Limb (tissue), 2 donors: ENCODE results near the gene TOR4A.

ENCODE experiments used
- DNase-seq, 2 donors: peaks; one replicate each; pipeline ENCODE4 v3.0.0-alpha.2; 2016; ENCODE audit errors: extremely low spot score in 2 of 2

The TOR4A gene

DNA sequence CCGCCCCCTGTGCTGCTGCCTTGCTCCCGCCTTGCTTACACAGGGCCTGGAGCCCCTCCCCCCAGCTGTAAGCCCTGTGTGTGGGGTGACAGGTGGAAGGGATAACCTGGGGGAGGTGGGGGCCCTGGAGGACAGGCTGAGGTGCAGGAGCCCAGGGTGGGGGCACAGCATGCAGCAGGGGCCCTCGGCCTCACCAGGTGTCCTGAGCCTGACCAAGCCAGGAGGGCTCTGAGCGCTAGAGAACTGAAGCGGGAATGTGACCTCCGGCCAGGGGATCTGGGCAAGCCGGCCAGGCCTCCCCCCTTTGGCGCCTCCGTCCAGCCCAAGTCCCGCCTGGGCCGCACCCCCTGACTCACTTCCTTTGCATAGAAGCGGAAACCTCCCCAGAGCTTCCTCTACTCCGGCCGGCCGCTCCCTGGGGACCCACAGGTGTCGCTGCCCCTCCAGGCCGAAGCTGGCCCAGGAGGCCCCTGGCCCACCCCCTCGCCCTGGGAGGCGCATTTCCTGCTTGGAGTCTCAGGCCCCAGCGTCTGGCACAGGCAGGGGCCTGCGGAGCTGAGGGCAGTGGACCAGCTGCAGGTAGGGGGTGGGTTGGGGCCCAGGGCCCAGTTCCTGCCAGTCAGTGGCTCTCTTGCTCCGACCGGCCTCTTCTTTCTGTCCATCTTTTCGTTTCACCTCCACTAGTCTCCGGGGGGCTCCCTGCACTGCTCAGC lies at the start of gene TOR4A:
TSS of gene TOR4A (plus strand) at position 398 of the 713 bp plus-strand sequence. CDS start 964 bp downstream, outside the sequence.
- DNase-seq = peak in 1 of 2 donors; percentile 58

DNA sequence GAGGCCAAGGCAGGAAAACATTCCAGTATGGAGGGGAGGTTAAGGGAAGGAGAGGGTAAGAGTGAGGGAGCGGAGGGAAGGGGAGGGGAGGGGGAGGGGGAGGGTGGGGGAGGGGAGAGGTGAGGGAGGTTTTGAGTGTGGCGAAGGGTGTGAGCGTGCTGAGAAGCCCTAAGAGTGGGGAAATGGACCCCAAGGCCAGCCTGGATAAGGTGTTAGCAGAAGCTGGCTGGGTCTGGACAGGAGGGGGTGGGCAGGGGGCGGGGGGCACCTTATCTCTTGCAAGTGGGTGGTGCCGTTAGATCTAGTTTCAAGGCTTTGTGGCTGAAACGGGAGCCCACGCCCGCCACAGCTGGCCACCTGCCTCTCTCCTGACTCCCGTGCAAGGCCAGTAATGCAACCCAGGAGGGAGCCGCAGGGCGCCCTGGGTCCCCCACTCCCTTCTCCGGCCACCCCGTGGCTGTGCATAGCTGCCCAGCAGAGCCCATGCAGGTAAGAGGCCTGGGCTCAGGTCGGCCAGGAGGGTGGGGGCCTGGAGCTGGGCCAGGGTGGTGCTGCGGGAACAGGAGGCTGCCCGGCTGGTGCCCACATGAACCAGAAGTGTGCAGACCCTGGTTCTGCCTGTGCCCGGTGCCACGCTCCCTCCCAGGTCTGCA lies 49.5 kb upstream of the TOR4A start:
- DNase-seq = no peak

DNA sequence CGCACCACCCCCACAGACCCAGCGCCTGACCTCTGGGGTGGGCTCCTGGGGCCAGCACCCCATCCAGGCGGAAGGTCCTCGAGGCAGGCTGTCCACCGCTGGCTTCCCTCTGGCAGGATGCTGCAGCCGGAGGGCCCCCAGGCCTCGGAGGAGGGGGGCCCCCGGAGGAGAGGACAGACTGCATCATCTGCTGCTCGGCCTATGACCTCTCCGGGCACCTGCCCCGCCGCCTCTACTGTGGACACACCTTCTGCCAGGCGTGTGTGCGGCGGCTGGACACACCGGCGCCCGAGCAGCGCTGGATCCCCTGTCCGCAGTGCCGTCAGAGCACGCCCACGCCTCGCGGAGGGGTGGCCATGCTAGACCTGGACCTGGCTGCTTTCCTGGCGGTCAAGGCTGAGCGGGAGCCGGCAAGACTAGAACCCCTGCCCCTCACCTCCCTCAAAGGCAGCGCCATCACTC lies 49.0 kb upstream of the TOR4A start:
- no peak for DNase-seq

DNA sequence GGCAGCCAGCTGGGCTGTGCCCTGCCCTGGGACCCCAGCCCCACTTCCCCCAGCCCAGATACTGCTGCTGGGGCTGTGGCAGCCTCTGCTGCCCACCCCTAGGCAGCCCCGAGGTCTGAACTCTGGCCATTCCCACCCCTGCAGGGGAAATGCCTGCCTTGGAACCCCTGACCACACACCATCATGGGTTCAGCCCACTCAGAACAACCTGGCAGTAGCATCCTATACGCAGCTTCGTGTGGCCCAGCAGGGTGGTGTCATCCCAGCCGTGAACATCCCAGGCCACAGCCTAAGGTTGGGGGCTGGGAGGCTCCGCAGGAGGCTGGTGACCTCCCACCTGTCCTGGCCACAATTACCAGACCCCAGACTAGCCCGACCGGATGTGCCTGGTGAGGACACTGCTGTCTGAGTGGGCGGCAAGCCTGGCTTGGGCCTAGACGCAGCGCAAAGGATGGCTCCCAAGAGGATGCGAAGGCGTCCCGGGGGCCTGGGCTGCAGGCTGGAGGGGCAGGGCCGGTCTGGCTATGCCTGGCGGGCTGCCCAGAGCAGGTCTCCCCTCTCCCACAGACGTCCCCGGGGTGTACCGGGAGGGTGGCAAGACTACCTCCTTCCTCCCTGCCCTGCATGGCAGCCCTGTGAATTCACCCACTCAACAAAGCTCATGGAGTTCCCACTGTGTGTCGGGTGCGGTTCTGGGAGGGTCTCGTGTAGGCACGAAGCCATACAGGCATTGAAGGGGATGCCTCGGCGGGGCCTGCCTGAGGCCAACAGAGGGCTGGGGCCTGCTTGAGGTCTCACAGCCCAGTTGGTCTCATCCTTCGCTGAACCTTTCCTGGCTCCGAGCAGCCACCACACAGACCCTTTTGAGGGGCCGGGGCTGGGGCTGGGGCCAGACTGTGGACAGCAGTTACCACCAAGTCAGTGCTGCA lies 48.3 kb upstream of the TOR4A start:
- no peak for DNase-seq

DNA sequence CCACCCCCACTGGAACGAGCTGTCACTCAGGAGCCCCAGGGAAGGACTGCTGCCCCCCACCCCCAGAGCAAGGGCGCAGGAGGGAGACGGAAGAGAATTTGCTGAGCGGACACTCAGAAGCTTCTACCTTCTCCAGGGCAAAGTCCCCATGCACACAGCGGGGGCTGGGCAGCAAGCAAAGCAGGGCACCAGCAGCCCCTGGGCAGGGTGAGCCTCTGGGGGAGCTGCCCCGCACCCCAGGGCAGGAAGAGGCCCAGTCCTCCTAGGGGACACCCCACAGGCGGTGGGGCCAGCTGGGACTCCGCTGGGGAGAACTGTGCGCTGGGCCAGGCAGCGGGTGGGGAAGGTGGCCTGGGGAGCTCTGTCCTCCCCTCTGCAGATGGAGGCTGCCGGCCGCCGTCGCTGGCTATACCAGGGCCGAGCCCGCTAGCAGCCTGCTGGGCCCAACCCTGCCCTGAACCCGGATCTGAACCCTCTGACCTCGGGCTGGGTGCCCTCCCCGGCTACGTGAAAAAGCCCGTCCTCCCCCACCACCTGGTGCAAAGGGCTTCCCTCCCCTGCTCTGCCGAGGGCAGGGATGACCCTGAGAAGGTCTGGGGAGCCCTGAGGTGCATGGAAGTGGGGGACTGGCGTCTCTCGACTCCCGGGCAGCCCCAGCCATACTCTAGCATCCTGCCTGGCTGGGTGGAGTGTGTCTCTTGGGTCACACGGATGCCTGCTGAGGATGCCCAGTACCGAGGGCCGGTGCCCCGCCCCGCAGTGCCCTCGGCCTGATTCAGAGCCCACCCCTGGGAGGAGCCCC lies 47.4 kb upstream of the TOR4A start:
- no peak for DNase-seq

DNA sequence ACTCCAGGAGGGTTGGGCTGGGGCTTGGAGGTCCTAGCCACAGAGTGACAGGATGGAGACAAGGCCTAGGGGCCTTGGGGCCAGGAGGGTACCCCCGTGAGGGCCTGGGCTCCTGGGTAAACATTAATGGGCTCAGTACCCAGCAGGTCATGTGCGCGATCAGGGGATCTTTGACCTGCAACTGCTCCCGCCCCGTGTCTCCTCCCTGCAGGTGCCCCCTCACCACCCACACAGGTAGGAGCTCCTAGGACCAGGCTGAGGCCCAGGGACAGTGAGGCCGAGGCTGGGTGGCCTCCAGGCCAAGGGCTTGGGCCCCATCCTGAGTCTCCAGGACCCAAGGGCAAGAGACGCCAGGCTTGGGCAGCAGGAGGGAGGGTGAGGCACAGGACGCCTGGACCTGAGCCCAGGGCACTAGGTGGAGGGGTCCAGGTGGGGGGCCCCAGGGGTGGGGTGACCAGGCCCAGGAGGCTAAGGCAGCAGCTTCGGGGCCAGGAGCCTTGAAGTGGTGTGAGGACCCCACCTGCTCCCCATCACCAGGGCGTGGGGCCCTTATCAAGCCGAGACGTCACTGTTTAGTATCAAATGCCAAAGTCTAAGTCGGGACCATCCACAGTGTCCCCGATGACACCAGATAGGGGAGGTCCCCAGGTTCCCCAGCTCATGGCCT lies 46.7 kb upstream of the TOR4A start, which contains the start of gene SLC34A3:
TSS of gene SLC34A3 (plus strand) at position 197 of the 667 bp plus-strand sequence. CDS start 802 bp downstream, outside the sequence.
- DNase-seq = no peak

DNA sequence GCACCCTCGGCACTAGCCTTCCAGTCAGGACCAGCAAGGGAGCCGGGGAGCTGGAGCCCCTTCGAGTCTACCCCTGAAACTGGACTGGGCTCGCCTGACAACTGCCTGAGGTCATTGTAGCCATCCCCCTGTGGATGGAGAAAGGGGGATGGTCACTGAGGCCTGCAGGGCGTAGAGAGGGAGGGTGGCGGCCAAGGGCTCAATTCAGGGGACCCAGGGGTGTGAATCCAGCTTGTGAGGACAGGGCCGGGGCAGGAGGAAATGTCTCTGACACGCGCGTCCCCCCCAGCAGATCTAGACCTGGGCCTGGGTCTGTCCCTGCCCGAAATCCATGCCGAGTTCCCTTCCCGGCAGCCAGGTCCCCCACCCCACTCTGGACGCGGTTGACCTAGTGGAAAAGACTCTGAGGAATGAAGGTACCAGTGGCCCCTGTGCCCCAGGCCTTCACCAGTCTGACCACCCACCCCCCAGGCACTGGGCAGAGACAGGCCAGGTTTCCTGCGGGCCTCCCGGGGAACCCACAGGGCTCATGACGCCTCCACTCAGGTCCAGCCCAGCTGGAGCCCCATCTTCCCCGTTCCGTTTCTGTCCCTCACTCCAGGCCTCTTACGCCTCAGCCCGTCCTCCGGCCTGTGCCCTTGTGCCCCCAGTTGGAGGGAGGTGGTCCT lies 46.0 kb upstream of the TOR4A start:
- DNase-seq = no peak

DNA sequence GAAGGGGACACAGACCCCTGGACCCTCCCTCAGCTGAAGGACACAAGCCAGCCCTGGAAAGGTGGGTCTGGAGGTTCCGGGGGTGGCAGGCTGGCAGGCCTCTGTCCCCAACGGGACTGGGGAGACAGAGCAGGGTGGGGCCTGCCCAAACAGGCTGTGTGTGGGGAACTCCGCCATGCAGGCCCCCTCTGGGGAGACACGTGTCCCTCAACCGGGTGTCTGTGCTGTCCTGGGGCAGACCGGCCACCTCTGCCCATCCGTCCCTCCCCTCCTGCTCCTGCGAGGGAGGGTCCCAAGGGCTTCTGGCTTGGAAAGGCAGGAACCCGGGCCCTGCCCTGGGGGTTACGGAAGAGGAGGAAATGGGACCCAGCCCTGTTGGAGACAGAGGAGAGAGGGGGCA lies 45.4 kb upstream of the TOR4A start:
- no peak for DNase-seq

DNA sequence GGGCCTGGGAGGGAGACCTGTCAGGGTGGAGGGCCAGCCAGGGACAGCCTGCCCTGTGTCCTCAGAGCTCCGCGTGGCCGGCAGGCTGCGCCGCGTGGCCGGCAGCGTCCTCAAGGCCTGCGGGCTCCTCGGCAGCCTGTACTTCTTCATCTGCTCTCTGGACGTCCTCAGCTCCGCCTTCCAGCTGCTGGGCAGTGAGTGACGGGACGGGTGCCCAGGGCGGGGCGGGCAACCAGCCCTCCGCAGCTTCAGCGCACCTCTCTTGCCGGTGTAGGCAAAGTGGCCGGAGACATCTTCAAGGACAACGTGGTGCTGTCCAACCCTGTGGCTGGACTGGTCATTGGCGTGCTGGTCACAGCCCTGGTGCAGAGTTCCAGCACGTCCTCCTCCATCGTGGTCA lies 45.0 kb upstream of the TOR4A start:
- no peak for DNase-seq

DNA sequence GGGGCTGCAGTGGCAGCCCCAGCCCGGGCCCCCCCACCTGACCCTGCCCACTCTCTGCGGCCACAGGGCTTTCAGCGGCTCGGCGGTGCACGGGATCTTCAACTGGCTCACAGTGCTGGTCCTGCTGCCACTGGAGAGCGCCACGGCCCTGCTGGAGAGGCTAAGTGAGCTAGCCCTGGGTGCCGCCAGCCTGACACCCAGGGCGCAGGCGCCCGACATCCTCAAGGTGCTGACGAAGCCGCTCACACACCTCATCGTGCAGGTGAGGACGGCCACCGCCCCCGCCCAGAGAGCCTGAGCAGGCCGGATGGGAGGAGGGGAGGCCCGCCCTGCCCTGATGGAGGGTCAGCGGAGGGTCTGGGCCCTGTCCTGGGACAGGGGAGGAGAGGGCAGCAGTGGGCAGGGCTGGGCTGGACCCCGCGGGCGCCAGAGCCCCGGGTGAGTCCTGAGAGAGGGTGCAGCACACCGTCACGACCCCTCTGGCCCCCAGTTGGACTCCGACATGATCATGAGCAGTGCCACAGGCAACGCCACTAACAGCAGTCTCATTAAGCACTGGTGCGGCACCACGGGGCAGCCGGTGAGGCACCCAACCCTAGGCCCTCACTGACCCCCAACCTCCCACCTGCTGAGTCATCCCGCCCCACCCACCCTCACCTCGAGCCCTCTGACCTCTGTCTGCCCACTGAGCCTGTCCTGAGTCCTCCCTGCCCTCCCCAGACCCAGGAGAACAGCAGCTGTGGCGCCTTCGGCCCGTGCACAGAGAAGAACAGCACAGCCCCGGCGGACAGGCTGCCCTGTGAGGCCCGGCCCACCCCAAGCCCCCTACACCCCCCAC lies 44.2 kb upstream of the TOR4A start:
- DNase-seq = no peak

DNA sequence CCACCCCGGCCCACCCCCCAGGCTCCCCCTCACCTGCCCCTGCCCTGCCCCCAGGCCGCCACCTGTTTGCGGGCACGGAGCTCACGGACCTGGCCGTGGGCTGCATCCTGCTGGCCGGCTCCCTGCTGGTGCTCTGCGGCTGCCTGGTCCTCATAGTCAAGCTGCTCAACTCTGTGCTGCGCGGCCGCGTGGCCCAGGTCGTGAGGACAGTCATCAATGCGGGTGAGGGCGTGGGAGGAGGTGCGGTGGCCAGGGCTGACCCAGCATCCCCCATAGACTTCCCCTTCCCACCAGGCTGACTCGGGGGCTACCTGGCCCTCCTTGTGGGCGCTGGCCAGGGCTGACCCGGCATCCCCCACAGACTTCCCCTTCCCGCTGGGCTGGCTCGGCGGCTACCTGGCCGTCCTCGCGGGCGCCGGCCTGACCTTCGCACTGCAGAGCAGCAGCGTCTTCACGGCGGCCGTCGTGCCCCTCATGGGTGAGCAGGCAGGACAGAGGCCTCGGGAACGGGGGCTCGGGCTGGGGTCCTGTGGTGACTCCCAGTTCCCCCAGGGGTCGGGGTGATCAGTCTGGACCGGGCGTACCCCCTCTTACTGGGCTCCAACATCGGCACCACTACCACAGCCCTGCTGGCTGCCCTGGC lies 43.4 kb upstream of the TOR4A start:
- no peak for DNase-seq

DNA sequence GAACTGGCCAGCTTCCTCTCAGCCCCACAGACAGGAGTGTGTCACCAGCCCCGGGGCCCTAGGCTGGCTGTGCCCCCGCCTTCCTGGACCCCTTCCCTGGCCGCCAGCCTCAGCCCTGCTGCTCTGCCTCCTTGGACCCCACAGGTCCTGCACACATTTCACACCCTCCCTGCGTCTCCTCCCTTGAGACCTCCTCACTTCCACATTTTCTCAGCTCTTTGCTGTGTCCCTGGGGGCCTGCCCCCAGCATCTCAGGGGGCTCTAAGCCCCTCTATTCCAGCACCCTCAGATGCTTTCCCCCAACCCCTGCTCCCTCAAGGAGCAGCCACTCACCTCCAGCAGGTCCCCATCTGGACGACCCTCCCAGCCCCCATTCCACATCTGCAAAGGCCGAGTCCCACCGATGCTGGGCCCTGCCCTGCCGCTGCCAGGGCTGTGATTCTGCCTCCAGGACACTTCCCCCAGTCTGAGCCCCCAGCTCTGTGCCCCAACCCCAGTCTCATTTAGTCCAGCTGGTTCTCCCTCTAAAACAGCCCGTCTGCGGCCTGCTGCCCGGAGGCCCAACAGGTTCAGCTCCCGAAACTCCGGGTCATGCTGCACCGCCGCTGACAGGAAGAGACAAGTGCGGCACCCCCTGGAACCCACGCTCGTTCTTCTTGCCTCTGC lies 42.6 kb upstream of the TOR4A start:
- DNase-seq = no peak

DNA sequence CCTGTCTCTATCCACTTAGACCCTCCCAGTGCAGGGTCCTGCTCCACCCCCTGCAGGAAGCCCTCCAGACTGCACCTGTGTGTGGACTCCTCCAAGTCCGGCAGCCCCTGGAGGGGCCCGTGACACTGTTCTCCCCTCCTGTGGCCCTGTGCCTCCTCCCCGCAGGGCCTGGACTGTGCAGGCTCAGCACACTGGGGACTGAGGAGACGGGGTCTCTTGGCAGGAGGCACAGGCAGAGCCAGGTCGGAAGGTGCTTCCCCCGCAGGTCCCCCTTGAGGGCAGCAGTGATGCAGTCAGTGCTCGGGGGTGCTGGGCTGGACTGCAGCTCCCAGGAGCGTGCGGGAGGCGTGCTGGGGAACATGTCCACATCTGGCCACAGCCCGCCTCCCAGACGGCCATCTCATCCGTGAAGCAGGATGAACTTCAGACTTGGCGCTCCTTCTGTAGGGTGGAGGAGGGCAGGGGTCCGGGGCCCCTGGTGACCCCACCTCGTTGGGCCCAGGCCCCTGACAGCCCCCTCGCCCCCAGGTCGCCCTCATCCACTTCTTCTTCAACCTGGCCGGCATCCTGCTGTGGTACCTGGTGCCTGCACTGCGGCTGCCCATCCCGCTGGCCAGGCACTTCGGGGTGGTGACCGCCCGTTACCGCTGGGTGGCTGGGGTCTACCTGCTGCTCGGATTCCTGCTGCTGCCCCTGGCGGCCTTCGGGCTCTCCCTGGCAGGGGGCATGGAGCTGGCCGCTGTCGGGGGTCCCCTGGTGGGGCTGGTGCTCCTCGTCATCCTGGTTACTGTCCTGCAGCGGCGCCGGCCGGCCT lies 41.9 kb upstream of the TOR4A start:
- no peak for DNase-seq

DNA sequence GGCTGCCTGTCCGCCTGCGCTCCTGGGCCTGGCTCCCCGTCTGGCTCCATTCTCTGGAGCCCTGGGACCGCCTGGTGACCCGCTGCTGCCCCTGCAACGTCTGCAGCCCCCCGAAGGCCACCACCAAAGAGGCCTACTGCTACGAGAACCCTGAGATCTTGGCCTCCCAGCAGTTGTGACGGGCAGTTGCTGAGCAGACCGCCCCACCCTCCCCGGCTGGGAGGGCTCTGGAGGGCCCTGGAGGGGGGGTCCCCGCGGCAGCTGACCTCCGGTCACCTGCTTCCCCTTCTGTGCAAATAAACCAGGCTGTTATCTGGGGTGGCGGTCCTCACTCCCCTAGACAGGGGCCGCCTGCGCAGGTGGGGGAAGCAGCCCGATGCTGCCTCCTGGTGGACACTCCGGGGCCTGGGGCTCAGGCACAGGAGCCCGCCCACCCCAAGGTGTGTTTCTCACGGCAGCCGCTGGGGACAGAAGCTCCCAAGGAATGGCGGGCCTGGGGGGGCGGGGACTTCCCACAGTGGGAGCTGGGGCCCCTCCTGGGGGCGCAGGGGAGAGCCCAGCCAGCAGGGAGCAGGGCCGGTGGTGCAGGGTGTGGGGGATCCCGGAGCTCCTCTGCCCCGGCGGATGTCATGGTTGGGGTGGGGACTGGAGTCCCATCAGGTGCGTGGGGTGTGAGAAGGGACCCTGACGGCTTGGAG lies 41.1 kb upstream of the TOR4A start:
- peak; percentile 83 to 91 for DNase-seq

DNA sequence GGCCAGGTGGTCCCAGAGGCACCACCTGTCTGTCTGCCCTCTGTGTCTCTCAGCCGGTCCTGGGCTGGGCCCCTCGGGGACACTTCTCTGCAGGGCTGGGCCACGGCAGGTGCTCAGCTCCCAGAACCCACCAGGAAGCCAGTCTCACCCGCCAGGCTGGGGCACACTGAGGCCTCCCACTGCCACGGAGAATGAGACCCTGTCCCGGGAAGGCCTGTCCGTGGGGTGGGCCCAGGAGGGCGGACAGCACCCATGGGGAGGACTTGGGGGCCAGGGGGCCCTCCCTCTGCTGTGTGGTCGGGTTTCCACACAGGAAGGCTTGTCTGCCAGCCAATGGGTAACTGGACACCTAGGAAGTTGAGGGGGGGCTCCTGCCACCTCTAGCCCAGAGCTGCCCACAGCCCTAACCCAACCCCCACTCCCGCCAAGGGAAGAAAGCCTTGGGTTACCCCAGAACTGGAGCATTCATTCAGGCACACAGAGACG lies 40.5 kb upstream of the TOR4A start:
- no peak for DNase-seq
